NK-92 (cell line): Measurements from ENCODE around the gene IRF7.

Source experiments
- DNase-seq: peaks from one replicate; lab custom pipeline; 2025; ENCODE audit not compliant: unreplicated experiment; lab: John Stamatoyannopoulos, UW

The IRF7 gene

GRCh38 chr11:608791-609251 is 6.9 kb downstream of the IRF7 start:
- no peak for DNase-seq

- DNase-seq = no peak
Observed at GRCh38 chr11:607971-608659, 7.6 kb downstream of the IRF7 start.

GRCh38 chr11:607020-607780 is 8.6 kb downstream of the IRF7 start:
- no peak for DNase-seq

- no peak for DNase-seq
Observed at GRCh38 chr11:606245-606644, 9.5 kb downstream of the IRF7 start.

- DNase-seq = no peak
Observed at GRCh38 chr11:605286-606129, 10.2 kb downstream of the IRF7 start.

- DNase-seq = no peak
Observed at GRCh38 chr11:603154-603553, 12.6 kb downstream of the IRF7 start.

- no peak for DNase-seq
Observed at GRCh38 chr11:601573-602245, 14.0 kb downstream of the IRF7 start.

GRCh38 chr11:598005-598680 is 17.6 kb downstream of the IRF7 start:
- no peak for DNase-seq

- no peak for DNase-seq
Observed at GRCh38 chr11:597166-597725, 18.5 kb downstream of the IRF7 start.

- no peak for DNase-seq
Observed at GRCh38 chr11:596374-596773, 19.4 kb downstream of the IRF7 start.

- no peak for DNase-seq
Observed at GRCh38 chr11:595400-595799, 20.4 kb downstream of the IRF7 start.

GRCh38 chr11:593347-593746 is 22.4 kb downstream of the IRF7 start:
- DNase-seq = no peak

- no peak for DNase-seq
Observed at GRCh38 chr11:592918-593317, 22.8 kb downstream of the IRF7 start.

GRCh38 chr11:592501-592900 is 23.2 kb downstream of the IRF7 start:
- DNase-seq = no peak

- no peak for DNase-seq
Observed at GRCh38 chr11:590997-591396, 24.8 kb downstream of the IRF7 start.

- DNase-seq = no peak
Observed at GRCh38 chr11:589798-590197, 26.0 kb downstream of the IRF7 start.

- DNase-seq = no peak
Observed at GRCh38 chr11:587978-588380, 27.8 kb downstream of the IRF7 start.

- DNase-seq = no peak
Observed at GRCh38 chr11:587546-587945, 28.2 kb downstream of the IRF7 start.

- no peak for DNase-seq
Observed at GRCh38 chr11:586376-587316, 29.1 kb downstream of the IRF7 start.
